Tibial artery (tissue), 4 donors: ENCODE results near the gene KRT31.

Experiments
- DNase-seq, 2 donors: peaks; one replicate each; pipeline ENCODE4 v3.0.0-alpha.2; 2019
- H3K27ac ChIP-seq, 2 donors: fragments of 200-600 bp; sonication (generic) in 1 of 2; 1 replicate in 1 of 2; 2 replicates in 1 of 2; pipeline ENCODE4 v1.5.1; 2018 to 2019; ENCODE audit warnings: mild to moderate bottlenecking in 1 of 2
- H3K27me3 ChIP-seq, 2 donors: fragments of 200-600 bp; sonication (generic) in 1 of 2; one replicate each; pipeline versions ENCODE4 v1.5.1 to v1.6.0; 2016 to 2019
- H3K36me3 ChIP-seq, 3 donors: fragments of 200-600 bp; sonication (generic) in 2 of 3; one replicate each; pipeline ENCODE4 v1.5.1; 2016 to 2019; ENCODE audit warnings: mild to moderate bottlenecking in 2 of 3
- H3K4me1 ChIP-seq, 4 donors: fragments of 200-600 bp; sonication (generic) in 2 of 4; 1 replicate in 3 of 4; 2 replicates in 1 of 4; pipeline ENCODE4 v1.5.1; 2016 to 2019
- H3K4me3 ChIP-seq, 2 donors: fragments of 200-600 bp; sonication (generic) in 1 of 2; 1 replicate in 1 of 2; 2 replicates in 1 of 2; pipeline ENCODE4 v1.5.1; 2018 to 2019; ENCODE audit warnings: mild to moderate bottlenecking in 2 of 2
- H3K9me3 ChIP-seq, 3 donors: fragments of 200-600 bp; sonication (generic) in 1 of 3; one replicate each; pipeline ENCODE4 v1.5.1; 2016 to 2019
- CTCF ChIP-seq, 2 experiments: fragments of 200-600 bp in 1 of 2; fragments of 450-650 bp in 1 of 2; IDR thresholded peaks; one replicate each; pipeline ENCODE4 v1.5.1; 2017 to 2019; ENCODE audit warnings: antibody characterized with exemption in 2 of 2, mild to moderate bottlenecking in 1 of 2, moderate library complexity in 1 of 2
- intact Hi-C: fragments of 100-400 bp; cut with DNase I; formaldehyde crosslinking; loops from one replicate; pipeline ENCODE4 v1.15.0; 2023; ENCODE audit warnings: low total_unique reads

KRT31 gene

GRCh38 chr17:41345992-41346391, 51.4 kb downstream of the KRT31 start:
- TF ChIP-seq CTCF (IDR thresholded peaks at IDR 0.05), result no peak
- DNase-seq, result no peak
- no peaks in the 10 kb centered on the region for H3K4me1 ChIP-seq
- intact Hi-C loops, result no loop called here
- H3K27me3 ChIP-seq, result no peaks in the 10 kb centered on the region
- no peak overlapping the region for H3K27ac ChIP-seq
- H3K4me3 ChIP-seq, result no peak overlapping the region
- no peaks in the 10 kb centered on the region for H3K9me3 ChIP-seq
- H3K36me3 ChIP-seq, result no peaks in the 10 kb centered on the region
